Measurements from ENCODE around the gene ZBTB32.

The ZBTB32 gene

DNA sequence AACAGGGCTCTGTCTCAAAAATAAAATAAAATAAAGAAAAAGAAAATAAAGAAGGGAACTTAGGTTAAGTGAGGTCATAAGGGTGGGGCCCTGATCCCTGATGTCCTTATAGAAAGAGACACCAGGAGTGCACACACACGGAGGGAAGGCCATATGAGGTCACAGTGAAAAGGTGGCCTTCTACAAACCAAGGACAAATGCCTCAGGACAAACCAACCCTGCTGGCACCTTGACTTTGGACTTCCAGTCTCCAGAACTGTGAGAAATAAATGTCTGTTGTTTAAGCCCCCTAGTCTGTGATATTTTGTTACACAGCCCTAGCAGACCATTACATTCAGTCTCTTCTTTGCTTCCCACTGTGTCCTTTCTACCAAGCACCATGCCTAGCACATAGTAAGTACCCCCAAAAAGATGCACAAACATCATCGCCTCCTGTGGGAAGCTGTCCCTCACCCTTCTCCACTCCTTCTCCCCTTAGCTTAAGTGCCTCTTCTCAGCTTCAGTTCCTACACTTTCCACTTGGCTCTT, 8.4 kb upstream of the ZBTB32 start:
- no peak for FAIRE-seq

DNA sequence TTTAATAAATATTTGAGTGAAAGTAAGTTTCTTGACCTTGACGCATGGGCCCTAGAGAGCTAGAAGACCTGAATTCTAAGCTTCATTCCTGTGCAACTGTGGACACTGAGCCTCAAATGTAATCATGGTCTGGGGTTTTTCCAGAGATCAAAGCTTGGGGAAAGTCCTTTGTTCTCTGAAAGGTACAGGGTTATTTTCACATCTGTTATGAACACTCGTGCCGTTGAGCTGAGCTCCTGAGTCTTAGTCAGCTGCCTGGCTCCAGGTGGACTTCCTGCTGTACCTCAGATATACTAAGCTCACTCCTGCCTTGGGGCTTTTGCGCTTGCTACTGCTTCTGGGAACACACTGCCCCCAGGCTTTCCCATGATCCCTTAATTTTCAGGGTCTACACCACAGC, 7.5 kb upstream of the ZBTB32 start:
- no peak for FAIRE-seq

DNA sequence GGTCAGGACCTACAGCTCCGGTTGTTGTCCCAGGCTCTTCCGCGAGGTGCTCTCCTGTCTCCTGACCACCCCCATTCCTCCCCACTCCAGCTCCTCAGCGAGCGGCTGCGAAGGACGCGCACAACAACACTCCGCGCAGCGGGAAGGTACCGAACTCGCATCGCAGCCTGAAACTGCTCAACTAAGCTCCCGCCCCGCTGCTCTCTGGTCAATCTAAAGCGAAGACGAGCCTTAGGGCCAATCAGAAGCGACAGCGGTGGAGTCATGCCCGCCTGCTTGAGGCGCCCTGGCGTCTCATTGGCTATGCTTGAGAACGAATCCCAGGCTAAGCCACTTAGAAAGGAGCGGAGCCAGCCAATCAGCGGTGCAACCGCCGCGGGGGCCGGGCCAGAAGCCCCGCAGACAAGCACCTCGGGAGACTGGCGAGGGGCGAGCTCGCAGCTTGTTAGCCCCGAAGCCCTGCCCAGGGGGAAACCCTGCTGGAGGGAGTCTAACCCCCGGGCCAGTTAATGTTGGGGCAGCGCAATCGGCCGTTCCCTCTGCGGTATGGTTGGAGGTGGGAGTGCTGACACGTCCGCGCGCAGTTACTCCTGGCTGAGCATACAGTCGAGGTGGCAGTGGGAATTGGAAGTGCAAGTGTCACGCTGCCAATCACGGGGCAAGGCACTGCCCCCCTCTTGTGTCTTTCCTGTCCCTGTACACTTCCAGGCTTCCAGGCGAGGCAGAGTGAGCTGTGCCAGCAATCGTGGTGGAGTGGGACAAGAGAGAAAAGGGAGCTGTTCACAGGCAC, 1.9 kb upstream of the ZBTB32 start:
- peak; percentile 96 for FAIRE-seq

DNA sequence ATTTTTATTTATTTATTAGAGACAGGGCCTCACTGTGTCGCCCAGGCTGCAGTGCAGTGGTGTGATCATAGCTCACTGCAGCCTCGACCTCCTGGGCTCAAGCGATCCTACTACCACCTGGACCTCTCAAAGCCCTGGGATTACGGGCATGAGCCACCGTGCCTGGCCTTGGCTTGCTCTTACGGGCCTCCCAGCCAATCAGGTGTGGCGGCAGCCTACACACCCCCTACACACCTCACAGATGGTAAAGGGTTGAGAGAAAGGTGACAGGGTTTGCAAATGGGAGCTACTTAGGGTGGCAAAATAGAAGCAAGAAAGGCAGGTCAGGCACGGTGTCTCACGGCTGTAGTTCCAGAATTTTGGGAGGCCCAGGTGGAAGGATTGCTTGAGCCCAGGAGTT, 1.0 kb upstream of the ZBTB32 start:
- FAIRE-seq: no peak

DNA sequence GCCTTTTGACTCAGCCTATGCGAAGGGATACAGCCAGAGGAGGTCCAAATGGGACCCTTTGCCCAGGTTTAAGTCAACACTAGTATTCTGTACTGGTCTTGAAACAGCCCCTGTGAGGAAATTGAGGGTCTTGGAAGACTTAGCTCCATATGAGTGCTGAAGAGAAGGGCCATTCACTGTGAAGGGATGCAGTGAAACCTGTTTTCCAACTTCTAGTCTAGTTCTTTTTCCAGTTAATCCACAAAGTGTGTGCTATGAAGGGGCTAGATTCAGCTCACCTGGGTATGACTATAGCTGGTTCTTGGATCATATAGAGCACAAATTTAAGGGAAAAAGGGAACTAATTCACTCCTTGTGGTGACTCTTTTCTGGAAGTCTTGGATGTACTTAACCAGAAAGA, 4.0 kb downstream of the ZBTB32 start:
- FAIRE-seq: no peak

DNA sequence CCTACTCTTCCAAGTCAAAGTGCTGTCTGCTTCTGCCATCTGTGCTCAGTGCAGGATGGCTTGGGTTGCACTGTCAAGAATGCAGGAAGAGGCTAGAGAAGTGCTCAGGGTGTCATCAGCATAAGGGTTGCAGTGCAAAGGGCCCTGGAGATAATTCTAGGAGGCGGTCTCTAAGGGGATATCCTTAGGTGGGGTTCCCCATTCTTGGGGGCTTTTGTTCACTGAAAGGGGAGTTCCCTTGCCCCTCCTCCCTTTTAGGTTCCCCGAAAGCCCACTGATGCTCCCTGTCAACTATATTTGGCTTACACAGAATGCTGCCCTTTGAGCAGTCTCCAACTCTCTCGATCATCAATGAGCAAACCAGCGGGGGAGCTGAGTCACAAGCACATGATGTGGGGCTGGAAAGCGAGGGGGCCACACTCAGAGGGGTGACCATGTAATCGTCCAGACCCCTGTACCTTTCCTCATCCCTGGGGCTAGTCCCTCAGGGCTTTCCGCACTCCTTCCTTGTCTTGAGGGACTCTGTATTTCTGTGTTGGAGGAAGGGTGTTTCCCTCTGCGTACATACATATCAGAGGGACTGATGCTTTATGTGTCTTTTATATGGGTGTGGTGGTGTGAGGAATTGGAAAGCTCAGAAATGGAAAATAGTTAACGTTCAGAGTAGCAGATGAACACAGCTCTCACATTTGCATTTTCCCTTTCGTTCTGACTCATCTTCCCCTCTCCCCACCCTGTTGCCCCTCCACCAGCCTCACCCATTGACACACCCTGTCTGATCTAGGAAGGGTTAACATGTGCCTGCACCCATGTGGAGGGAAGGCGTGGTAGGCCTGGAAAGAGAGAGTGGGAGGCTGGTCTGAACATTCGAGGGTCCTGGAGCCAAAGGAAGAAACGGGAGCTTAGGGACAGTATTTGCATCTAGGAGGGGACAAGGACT, 6.7 kb downstream of the ZBTB32 start:
- no peak for FAIRE-seq

DNA sequence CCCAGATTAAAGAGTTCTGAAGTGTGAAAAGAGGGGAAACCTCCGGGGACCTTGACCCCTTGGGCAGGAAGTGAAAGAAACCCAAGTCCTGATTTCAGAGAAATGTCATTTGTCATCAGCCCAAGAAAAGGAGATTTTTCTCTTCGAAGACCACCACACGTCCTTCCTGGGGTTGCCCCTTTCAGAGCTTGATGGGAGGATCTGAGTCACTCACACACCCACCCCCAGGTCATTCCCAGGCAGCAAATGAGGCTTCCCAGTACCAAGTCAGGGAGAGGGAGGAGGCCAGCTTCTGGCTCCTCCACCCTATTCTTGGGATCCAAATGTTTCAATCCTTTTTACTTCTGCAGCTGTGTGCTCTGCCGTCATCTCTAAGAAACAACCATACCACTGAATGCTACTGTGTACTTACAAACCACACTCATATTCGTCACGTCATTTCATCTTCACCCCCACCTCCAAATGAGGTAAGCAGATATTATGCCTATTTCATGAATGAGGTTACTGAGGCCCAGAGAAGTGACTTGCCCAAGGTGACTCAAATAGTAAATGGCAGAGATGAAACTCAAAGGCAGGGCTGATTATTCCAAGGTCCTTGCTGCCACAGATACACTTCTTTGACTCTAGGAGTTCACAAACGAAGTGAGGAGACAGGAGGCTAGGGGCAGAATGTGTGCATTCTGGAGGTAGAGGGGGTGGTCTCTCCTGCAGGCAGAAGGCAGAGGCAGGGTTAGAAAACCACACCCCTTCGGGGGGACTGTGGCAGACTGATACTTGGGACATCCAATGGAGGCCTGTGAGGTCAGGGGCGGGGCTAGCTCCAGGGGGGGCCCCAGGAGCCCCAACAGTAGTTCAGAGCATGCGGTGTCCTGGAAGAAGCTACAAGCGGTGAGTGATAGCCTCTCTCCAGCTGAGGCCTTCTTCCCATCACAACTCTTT, 8.5 kb downstream of the ZBTB32 start:
- FAIRE-seq: no peak

DNA sequence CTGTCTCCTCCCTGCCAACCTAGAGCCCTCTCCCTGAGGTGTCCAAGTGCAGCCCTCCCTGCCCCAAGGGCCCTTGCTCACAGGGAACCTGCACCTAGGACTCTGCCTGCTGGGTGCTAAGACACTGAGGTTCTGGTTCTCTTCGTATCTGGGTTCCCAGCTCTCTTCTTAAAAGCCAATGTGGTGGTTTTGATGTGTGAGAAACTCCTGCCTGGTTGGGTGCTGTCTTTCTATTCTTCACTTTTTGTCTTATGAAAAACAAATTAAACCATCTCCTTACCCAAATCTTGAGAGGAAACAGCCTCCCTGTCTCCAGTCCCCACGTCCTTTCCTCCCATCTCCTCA, 9.1 kb downstream of the ZBTB32 start:
- FAIRE-seq: no peak

DNA sequence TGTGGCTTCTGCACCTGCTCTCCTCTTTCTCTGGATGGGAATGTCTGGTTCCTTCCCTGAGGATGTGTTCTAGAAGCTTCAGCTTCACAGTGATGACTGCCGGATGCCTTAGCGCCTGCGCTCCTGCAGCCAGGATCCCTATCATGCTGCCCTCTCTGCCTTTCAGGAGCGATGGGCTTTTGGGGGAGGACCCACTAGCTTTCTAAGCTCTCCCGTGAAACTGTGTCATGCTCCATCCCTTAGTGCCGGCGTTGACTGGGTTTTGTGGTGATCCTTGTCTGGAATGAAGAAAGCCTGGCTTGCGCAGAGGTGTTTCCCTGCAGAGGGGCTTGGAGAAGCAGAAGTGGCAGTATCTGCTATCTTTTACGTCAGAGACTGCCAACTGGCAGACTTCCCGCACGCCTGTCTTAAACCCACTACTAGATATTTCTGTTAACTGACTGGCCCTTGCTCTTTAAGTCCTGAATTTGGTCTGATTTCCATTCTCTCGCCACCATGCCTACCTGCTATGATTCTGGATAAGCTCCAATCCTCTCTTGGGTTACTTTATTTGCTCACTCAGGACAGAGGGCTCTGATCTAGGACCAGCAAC, 9.6 kb downstream of the ZBTB32 start:
- no peak for FAIRE-seq

DNA sequence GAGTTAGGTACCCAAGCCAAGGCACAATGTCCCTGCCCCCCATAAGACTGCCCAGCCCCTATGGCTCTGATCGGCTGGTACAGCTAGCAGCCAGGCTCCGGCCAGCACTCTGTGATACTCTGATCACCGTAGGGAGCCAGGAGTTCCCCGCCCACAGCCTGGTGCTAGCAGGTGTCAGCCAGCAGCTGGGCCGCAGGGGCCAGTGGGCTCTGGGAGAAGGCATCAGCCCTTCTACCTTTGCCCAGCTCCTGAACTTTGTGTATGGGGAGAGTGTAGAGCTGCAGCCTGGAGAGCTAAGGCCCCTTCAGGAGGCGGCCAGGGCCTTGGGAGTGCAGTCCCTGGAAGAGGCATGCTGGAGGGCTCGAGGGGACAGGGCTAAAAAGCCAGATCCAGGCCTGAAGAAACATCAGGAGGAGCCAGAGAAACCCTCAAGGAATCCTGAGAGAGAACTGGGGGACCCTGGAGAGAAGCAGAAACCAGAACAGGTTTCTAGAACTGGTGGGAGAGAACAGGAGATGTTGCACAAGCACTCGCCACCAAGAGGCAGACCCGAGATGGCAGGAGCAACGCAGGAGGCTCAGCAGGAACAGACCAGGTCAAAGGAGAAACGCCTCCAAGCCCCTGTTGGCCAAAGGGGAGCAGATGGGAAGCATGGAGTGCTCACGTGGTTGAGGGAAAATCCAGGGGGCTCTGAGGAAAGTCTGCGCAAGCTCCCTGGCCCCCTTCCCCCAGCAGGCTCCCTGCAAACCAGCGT, 10.4 kb downstream of the ZBTB32 start:
- FAIRE-seq: no peak

DNA sequence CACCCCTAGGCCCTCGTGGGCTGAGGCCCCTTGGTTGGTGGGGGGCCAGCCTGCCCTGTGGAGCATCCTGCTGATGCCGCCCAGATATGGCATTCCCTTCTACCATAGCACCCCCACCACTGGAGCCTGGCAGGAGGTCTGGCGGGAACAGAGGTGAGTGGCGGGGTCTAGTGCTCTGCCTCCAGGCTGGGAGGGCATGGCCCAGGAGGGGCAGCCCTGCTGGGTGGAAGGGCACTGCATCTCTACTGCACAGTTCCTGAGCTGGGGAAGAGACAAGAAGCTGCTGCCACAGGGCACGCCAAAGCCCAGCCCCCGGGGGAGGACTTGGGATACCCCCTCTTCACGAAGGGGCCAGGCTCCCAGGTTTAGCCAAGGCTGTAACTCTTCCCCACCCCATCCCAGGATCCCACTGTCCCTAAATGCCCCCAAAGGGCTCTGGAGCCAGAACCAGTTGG, 11.0 kb downstream of the ZBTB32 start:
- no peak for FAIRE-seq

DNA sequence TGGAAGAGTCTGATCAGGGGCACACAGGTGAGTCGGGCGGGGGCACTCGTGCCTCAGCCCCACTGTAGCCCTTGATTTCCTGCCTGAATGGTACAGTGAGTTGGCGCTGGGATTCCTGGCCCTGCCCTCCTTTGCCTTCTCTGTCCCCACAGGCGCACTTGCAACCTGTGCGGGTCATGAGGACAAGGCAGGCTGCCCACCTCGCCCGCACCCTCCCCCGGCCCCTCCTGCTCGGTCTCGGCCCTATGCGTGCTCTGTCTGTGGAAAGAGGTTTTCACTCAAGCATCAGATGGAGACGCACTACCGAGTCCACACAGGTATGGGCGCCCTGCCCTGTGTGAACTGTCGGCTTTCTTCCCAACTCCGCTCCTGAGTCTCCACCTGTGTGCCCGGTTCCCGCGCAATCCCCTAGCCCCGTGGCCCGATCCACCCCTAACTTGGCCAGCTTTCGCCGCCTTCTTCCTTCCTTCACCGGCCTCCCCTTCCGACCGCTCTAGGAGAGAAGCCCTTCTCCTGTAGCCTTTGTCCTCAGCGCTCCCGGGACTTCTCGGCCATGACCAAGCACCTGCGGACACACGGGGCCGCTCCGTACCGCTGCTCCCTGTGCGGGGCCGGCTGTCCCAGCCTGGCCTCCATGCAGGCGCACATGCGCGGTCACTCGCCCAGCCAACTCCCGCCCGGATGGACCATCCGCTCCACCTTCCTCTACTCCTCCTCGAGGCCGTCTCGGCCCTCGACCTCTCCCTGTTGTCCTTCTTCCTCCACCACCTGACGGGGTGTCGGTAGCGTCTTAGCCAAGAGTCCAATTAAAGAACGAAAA, 11.8 kb downstream of the ZBTB32 start:
- FAIRE-seq: no peak

DNA sequence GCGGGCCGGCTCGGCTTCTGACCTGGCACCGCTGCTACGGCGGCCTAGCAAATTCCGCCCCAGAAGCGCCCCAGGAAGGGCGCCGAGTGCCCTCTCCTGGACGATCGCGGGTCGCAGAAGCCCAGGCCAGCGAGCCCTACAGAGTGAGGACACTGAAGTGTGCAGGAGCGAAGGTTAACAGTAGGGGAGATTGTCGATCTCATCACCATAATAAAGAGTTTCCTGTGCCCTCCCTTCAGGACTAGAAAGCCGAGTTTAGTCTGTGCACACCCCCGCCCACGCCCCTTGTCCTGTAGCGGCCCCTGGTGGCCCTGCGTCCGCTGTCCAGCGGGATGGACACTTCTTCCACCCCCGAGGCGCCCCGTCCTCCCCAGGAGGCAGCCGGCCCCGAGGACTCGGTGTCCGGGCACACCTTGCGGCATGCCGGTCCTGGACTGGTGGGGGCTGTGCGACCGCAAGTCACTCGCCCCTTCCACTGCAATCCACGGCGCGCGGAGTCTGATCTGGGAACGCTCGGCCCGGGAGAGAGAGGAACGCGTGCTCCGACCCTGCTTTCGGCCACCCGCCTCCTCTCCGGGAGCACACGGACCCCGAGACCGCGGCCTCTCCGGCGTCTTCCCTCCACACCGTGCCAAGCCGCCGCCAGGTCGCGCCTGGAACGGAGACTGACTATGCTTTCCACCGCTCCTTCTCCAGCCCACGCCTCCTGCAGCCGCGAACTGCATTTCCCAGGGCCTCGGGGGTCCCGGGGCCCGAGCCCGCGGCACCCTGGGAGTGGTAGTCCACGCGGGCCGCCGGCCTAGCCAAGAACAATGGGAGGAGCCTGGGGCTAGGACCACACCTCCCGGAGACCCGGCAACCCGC, 12.7 kb downstream of the ZBTB32 start:
- FAIRE-seq: no peak

DNA sequence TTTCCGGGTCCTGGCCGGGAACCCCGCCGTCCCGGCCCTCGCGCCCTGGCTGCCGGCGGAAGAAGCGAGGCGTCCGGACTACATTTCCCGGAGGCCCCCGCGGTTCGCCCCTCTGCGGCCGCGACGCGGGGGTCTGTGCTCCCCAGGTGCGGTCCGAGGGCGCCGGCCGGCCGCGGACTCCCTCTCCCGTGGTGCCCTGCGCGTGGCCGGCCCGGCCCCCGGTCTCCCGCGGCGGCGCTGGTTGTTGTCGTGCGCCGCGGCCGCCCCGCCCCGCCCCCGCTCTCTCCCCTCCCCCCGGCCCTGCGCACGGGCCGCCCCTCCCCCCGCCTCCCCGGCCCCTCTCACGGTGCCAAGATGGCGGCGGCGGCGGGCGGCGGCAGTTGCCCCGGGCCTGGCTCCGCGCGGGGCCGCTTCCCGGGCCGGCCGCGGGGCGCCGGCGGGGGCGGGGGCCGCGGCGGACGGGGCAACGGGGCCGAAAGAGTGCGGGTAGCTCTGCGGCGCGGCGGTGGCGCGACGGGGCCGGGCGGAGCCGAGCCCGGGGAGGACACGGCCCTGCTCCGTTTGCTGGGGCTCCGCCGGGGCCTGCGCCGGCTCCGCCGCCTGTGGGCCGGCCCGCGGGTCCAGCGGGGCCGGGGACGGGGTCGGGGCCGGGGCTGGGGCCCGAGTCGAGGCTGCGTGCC, 13.4 kb downstream of the ZBTB32 start, which contains the start of gene KMT2B:
Gene KMT2B (plus strand): TSS at position 339 of the 680 bp plus-strand sequence. CDS start 16 bp downstream, at position 355.
- no peak for FAIRE-seq

DNA sequence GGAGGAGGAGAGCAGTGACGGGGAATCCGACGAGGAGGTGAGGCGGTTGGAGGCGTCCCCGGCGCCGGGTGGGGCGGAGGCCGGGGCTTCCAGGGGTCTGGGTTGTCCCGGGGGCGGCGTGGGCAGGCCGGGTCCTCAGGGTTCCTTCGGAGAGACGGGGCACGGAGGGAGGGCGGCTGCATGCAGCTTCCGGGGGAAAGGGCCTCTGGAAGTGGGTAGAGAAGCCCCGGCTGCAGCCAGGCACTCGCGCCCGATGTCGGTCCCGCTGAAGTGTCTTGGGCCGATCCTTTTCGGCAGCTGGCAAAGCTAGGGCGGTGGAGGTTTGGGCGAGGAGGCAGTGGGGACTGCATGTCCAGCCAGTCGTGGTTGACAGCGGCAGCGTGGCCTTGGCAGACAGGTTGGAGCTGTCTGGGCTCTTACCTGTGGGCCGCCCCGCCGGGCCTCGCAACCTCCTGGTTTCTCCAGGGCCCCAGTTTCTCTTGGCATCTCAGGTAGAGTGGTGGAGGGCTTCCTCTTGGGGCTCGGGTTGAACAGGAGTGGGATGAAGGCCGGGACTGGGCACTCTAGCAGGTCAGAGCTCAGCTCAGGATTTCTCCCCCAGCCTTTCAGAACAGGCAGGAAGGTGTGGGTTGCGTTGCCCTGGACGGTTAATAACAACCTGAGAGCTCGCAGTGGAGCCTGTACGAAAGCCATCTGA, 14.1 kb downstream of the ZBTB32 start:
- no peak for FAIRE-seq

DNA sequence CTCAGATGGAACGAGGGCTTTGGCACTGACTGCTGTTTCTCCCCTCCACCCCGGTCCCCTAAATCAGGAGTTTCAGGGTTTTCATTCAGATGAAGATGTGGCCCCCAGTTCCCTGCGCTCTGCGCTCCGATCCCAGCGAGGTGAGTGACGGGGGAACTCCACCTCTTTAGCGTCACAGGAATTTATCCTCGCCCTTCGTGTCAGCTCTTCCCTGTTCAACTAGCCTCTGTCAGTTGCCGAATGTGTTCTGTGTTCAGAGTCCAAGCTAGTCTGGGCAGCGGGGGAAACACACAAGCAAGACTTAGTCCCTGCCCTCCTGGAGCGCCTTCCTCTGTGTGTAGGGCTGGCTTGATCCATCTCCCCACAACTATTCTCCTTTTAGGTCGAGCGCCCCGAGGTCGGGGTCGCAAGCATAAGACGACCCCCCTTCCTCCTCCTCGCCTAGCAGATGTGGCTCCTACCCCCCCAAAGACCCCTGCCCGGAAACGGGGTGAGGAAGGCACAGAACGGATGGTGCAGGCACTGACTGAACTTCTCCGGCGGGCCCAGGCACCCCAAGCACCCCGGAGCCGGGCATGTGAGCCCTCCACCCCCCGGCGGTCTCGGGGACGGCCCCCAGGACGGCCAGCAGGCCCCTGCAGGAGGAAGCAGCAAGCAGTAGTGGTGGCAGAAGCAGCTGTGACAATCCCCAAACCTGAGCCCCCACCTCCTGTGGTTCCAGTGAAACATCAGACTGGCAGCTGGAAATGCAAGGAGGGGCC, 15.2 kb downstream of the ZBTB32 start:
- FAIRE-seq: no peak

DNA sequence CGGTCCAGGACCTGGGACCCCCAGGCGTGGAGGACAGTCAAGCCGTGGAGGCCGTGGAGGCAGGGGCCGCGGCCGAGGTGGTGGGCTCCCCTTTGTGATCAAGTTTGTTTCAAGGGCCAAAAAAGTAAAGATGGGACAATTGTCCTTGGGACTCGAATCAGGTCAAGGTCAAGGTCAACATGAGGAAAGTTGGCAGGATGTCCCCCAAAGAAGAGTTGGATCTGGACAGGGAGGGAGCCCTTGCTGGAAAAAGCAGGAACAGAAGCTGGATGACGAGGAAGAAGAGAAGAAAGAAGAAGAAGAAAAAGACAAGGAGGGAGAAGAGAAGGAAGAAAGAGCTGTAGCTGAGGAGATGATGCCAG, 15.8 kb downstream of the ZBTB32 start:
- FAIRE-seq: no peak

Measured in A204.1 (cell line).